Neural cell (in vitro differentiated cells): ENCODE results near the gene ZFYVE26.

Experiments used
- CTCF ChIP-seq: fragments of 450-650 bp; IDR thresholded peaks from 2 replicates; pipeline ENCODE4 v1.5.1; 2014; ENCODE audit warnings: antibody characterized with exemption, mild to moderate bottlenecking, moderate library complexity; ENCODE audit not compliant: poor library complexity, severe bottlenecking
- EP300 ChIP-seq: fragments of 450-650 bp; conservative IDR thresholded peaks from 2 replicates; pipeline ENCODE4 v1.6.1; 2014; ENCODE audit warnings: antibody characterized with exemption, mild to moderate bottlenecking, moderate library complexity; ENCODE audit not compliant: poor library complexity, severe bottlenecking
- EZH2 ChIP-seq: fragments of 200-600, 300-800 bp; shearing (Covaris generic), sonication (generic); IDR thresholded peaks from 2 replicates; pipeline ENCODE4 v1.6.1; 2014; ENCODE audit warnings: antibody characterized with exemption, low read length, borderline replicate concordance, mild to moderate bottlenecking; ENCODE audit not compliant: insufficient read depth, poor library complexity, severe bottlenecking
- POLR2AphosphoS5 ChIP-seq: IDR thresholded peaks from 2 replicates; pipeline ENCODE4 v1.6.1; 2012
- RAD21 ChIP-seq: fragments of 450-650 bp; conservative IDR thresholded peaks from 2 replicates; pipeline ENCODE4 v1.6.1; 2014; ENCODE audit warnings: antibody characterized with exemption, mild to moderate bottlenecking, moderate library complexity
- SMC3 ChIP-seq: fragments of 450-650 bp; conservative IDR thresholded peaks from 2 replicates; pipeline ENCODE4 v1.6.1; 2014; ENCODE audit warnings: antibody characterized with exemption, mild to moderate bottlenecking, moderate library complexity; ENCODE audit not compliant: poor library complexity
- TAF1 ChIP-seq: IDR thresholded peaks from 2 replicates; pipeline ENCODE4 v1.6.1; 2012; ENCODE audit warnings: low read depth

GRCh38 chr14:67704484-67705089, 111.8 kb downstream of the ZFYVE26 start:
- TF ChIP-seq CTCF, result peak; percentile 91
- peak; percentile 90 for TF ChIP-seq RAD21
- TF ChIP-seq TAF1, result no peak
- no peak for TF ChIP-seq POLR2AphosphoS5
- TF ChIP-seq SMC3, result peak; percentile 83
- TF ChIP-seq EZH2, result no peak
- no peak for TF ChIP-seq EP300
